HFFc6 (cell line): Measurements from ENCODE around the gene ABHD3. TPM values are rescaled to one million over a fixed set of nuclear protein-coding genes. Genes with fewer than 3 reads are reported as not detected.
"Not testable (repeated sequence)": the region's sequence is repeated elsewhere in the genome, so short reads cannot be mapped to it uniquely, and the experiment has no call there.

Source experiments
- DNase-seq: peaks from one replicate; pipeline ENCODE4 v3.0.0-alpha.2; 2018
- H3K27ac Mint-ChIP-seq: 2 replicates; pipeline ENCODE4 v1.8.0; 2020; ENCODE audit warnings: mild to moderate bottlenecking, mixed read lengths
- H3K27me3 Mint-ChIP-seq: 2 replicates; pipeline ENCODE4 v1.8.0; 2021; ENCODE audit warnings: mild to moderate bottlenecking, moderate library complexity, mixed read lengths; ENCODE audit not compliant: insufficient read depth
- H3K36me3 Mint-ChIP-seq: 2 replicates; pipeline ENCODE4 v1.8.0; 2021; ENCODE audit warnings: low read depth, mixed read lengths
- H3K4me1 Mint-ChIP-seq: 2 replicates; pipeline ENCODE4 v1.8.0; 2020; ENCODE audit warnings: low read depth, mixed read lengths
- H3K4me3 Mint-ChIP-seq: 2 replicates; pipeline ENCODE4 v1.8.0; 2020; ENCODE audit warnings: mild to moderate bottlenecking, moderate library complexity, mixed read lengths
- H3K9me3 Mint-ChIP-seq: 2 replicates; pipeline ENCODE4 v1.8.0; 2020; ENCODE audit warnings: mild to moderate bottlenecking, mixed read lengths
- CTCF ChIP-seq: fragments of 200-600 bp; sonication (generic); IDR thresholded peaks from 2 replicates; pipeline ENCODE4 v1.5.0; 2021; ENCODE audit warnings: antibody characterized with exemption, mild to moderate bottlenecking
- total RNA-seq, 6 experiments: library from RNA; stranded (reverse); fragmentation: NEBNext Ultra II Directional; extraction: Animal tissue kit (Norgen Biotek cat#: 25700); gene quantifications; 2 replicates in 1 of 6; 3 replicates in 5 of 6; pipeline ENCODE4 v1.2.3, GENCODE V29; 2021

Gene ABHD3
- total RNA-seq, 6 experiments from 2014 or later = 2.8 to 7.2 (median 4.7) TPM

- H3K9me3 Mint-ChIP-seq = no peaks in the 10 kb centered on the region
- H3K4me1 Mint-ChIP-seq = peaks cover 11% of the 10 kb centered on the region
- TF ChIP-seq CTCF = no peak
- H3K27me3 Mint-ChIP-seq = no peaks in the 10 kb centered on the region
- no peak overlapping the region for H3K4me3 Mint-ChIP-seq
- H3K27ac Mint-ChIP-seq = no peak overlapping the region
- no peak for DNase-seq
- peaks cover 6% of the 10 kb centered on the region for H3K36me3 Mint-ChIP-seq
Measured at GRCh38 chr18:21652073-21652472, 52.5 kb downstream of the ABHD3 start.

- Mint-ChIP-seq H3K4me1 (no peaks in the 10 kb centered on the region), H3K36me3 (peaks cover 6% of the 10 kb centered on the region), H3K27me3 (no peaks in the 10 kb centered on the region; the same call in 1 of the 2 replicates), H3K9me3 (no peaks in the 10 kb centered on the region), H3K4me3 (no peak overlapping the region), H3K27ac (no peak overlapping the region)
- TF ChIP-seq CTCF = no peak
- no peak for DNase-seq
Measured at GRCh38 chr18:21650311-21650710, 54.3 kb downstream of the ABHD3 start.

- not testable (repeated sequence) for H3K36me3 Mint-ChIP-seq, DNase-seq, H3K27me3 Mint-ChIP-seq, H3K27ac Mint-ChIP-seq, H3K9me3 Mint-ChIP-seq, H3K4me3 Mint-ChIP-seq
- H3K4me1 Mint-ChIP-seq = peaks cover 23% of the 10 kb centered on the region
Measured at GRCh38 chr18:21640375-21640774, 64.2 kb downstream of the ABHD3 start.

- DNase-seq = no peak
- no peaks in the 10 kb centered on the region for H3K9me3 Mint-ChIP-seq
- no peak overlapping the region for H3K27ac Mint-ChIP-seq
- H3K36me3 Mint-ChIP-seq = 0 out of 2 replicates have a peak, but pooled peaks cover 7% of the 10 kb centered on the region
- peaks cover 2% of the 10 kb centered on the region for H3K27me3 Mint-ChIP-seq
- peaks cover 23% of the 10 kb centered on the region for H3K4me1 Mint-ChIP-seq
- no peak overlapping the region for H3K4me3 Mint-ChIP-seq
- TF ChIP-seq CTCF = no peak
Measured at GRCh38 chr18:21638822-21639221, 65.8 kb downstream of the ABHD3 start.

GRCh38 chr18:21636769-21637168, 67.8 kb downstream of the ABHD3 start:
- H3K36me3 Mint-ChIP-seq = 0 out of 2 replicates have a peak, but pooled peaks cover 7% of the 10 kb centered on the region
- no peaks in the 10 kb centered on the region; the same call in 1 of the 2 replicates for H3K27me3 Mint-ChIP-seq
- TF ChIP-seq CTCF = no peak
- H3K9me3 Mint-ChIP-seq = no peaks in the 10 kb centered on the region
- H3K27ac Mint-ChIP-seq = no peak overlapping the region
- peaks cover 23% of the 10 kb centered on the region for H3K4me1 Mint-ChIP-seq
- no peak overlapping the region for H3K4me3 Mint-ChIP-seq
- no peak for DNase-seq

GRCh38 chr18:21634588-21635199, 69.9 kb downstream of the ABHD3 start:
- no peak for DNase-seq
- Mint-ChIP-seq H3K9me3 (no peaks in the 10 kb centered on the region), H3K4me1 (peaks cover 23% of the 10 kb centered on the region), H3K27ac (no peak overlapping the region; the same call in 1 of the 2 replicates), H3K27me3 (no peaks in the 10 kb centered on the region; the same call in none of the 2 replicates), H3K36me3 (0 out of 2 replicates have a peak, but pooled peaks cover 7% of the 10 kb centered on the region), H3K4me3 (no peak overlapping the region)
- no peak for TF ChIP-seq CTCF
